RPMI8226 (cell line): ENCODE results near the gene MRPL54.

ENCODE experiments used
- DNase-seq: peaks from one replicate; pipeline ENCODE4 v3.0.0-alpha.2; 2015

Gene MRPL54

DNA sequence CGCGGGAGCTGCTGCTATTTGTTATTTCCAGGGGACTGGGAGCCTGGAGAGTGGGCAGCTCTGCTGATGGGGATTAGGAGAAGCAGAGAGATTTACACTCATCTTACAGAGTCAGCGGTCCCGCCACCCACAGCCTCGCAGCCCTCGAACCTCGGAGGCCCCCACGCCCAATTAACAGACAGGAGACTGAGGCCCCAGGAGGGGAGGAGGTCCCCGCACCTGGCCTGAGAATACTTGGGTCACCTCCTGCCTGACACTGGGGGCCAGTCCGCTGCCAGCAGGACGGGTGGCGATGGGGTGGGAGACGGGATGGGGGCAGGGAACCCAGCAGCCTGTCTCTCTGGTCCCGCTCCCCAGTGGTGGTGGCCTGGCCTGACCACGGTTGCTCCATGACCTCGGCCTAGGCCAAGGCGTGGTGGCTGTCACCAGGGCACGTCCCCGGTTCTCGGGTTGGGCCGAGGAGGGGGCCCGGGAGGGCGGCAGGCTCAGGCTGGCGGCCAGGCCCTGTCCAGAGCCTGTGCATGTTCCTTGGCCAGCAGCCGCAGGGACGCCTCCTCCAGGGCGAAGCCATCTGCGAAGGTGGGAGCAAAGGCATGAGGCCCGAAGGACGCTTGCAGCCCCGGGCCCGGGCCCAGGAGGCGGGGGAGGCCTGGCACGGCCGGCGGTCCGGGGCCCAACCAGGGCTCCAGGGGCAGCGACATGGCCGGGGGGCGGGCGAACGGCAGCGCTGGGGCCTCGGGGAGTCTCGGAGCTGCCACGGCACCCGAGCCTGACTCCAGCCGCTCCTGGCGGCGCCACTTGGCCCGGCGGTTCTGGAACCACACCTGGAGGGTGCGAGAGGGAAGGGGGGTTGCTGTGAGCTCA, 7.9 kb downstream of the MRPL54 start:
- no peak for DNase-seq

GRCh38 chr19:3771000-3771905, 8.8 kb downstream of the MRPL54 start:
- no peak for DNase-seq

DNA sequence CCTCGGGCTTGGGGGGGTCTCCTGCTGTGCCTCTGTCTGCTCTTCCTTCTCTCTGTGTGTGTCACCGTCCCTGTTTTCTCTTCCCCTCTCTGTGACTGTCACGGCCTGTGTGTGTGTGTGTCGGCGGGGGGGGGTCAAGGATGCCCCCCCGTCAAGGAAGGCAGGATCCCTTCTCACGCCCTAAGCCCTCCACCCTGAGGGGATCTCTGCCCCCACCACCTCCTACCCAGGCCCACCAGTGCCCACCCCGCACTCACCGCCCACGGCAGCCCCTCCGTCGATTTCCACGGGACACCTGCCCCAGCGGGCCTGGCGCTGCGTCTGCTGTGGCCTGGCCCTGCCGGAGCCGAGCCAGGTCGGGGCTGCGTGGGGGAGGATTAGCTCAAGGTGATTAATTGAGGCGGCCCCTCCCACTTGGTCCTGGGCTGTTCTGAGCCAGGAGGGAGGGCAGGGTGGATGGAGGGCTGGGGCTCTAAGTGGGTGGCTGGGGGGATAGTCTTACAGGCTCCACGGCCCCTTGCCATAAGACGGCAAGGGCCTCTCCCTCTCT, 9.5 kb downstream of the MRPL54 start, which contains the start of gene RAX2:
Gene RAX2, minus strand, starts transcription at position 323 of the 550 bp plus-strand sequence. CDS start 486 bp downstream, outside the sequence.
- no peak for DNase-seq

- no peak for DNase-seq
These were observed 11.5 kb downstream of the MRPL54 start for GRCh38 chr19:3773814-3774515.

DNA sequence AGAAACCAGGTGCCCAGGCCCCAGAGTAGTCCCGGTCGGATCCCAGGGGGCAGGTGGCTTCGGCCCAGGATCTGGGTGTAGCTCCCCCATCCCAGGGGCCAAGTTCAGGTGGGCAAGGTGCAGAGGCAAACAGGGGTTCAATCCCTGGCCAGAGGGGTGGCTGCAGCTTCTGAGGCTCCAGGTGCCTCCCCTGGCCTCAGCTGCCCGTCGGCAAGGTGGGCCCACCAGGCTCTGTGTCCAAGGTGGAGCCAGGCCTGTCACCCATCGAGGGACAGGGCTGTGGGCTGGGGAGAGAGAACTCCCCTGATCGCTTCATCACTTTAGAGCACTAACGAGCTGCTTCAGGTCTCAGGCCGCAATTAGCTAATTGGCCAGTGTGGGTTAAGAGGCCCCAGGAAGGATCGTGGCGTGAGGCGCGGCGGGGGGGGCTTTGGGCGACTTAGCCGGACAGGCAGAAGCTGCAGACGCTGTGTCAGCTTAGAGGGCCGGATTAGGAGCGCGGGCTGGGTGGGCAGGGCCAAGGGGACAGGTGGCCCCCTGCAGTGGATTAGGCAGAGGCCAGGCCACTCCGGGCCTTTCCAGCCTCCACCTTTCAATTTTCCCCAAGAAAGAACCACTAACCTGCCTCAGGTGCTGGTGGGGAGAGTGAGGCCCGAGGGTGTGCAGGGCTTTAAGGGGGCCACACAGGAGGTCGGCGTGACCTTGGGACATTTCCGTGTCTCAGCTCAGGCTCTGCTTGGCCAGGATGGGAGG, 12.3 kb downstream of the MRPL54 start:
- DNase-seq, result no peak

GRCh38 chr19:3775374-3775711, 12.9 kb downstream of the MRPL54 start:
- no peak for DNase-seq

DNA sequence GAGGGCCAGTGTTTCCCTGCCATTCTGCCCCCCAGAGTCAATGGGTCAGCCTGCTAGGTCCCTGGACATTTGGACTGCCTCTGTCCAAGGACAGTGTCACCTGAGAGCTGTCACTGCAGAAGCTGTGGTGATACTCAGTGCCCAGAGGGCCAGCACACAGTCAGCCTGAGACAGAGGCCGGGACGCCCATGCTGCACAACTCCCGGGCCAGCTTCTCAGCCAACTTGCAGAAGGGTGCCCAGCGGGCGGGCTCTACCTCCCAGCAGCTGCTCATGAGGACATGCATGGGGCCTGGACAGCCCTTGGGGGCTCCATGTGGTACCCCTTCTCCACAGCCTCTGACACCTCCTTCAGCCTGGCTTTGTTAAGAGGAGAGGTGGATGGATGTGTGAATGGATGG, 13.3 kb downstream of the MRPL54 start:
- DNase-seq, result no peak

GRCh38 chr19:3776479-3777040, 14.1 kb downstream of the MRPL54 start:
- DNase-seq, result no peak

GRCh38 chr19:3778104-3778867, 15.8 kb downstream of the MRPL54 start:
- no peak for DNase-seq

GRCh38 chr19:3778899-3779723, 16.6 kb downstream of the MRPL54 start:
- no peak for DNase-seq

- DNase-seq, result no peak
These were observed 18.4 kb downstream of the MRPL54 start for GRCh38 chr19:3780786-3781304.

DNA sequence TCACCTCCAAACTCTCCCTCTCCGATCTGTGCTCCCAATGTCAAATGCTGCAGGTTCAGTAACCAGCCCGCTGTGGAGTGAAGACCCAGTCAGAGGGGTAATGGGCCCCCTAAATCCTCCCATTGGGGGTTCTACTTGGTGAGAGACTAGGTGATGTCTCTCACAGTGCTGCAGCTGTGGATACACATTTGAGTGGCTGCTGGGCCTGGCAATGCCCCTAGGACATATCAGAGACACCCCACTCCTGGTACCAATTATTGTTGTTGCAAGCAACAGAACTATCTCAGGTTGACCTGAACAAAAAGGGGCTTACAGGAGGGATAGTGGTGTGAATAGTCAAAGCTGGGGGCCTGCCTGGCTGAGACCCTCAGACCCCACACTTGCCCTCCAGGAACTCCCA, 19.1 kb downstream of the MRPL54 start:
- no peak for DNase-seq

DNA sequence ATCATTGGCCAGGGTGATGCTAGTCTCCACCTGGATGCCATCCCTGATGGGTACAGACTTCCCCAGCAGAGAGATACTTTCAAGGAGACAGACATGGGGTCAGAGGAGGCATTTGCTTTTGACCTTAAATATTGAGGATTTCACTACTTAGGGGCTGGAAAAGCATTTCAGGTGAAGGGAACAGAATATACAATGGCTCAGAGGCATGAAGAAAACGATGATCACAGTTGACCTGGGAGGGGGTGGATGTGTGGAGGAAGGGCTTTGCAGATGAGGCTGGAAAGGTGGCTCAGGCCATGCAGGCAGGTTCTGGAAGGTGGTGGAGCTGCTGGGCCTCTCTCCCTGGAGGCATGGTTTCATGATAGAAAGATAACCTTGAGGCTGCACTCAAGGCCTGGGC, 19.8 kb downstream of the MRPL54 start:
- no peak for DNase-seq

GRCh38 chr19:3782903-3783302, 20.4 kb downstream of the MRPL54 start:
- DNase-seq, result no peak

DNA sequence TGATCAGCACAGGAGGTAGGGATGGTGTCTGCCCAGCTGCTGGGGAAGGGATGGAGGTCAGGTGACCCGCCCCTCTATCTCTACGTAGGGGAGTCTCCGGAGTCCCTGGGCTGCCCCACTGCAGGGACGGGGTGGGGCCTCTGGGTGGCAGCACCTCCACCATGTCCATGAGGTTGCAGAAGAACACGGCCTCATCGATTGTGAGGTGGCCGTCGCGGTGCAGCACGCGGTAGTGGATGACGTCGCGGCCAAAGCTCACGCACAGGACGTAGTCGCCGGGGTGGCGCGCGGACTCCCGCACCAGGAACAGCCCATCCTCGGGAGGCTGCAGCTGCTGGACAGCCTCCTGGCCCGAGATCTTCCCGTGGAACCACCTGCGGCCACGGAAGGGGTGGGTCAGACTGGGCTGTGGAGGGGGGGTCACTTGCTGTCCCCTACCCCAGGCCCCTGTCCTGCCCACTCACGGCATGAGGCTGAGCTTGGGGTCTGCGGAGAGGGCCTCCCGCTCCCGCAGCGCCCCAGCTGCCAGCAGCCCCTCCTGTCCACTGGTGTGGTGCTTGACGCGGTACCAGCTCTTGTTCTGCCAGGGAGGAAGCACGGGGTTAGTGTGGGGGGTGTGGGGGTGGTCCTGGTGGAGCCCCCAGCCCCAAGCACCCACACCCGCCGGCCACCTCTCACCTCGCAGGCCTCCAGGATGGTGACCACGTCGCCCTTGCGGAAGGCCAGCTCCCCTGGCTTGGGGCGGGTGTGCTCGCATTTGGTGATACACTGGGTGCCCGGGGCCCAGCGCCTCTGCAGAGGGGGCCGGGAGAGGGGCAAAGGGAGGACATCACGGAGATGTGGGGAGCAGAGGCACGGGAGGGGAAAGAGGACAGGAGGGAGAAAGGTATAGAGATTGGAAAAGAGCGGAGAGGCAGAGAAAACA, 21.4 kb downstream of the MRPL54 start:
- DNase-seq, result peak; percentile 35

GRCh38 chr19:3784607-3785450, 22.3 kb downstream of the MRPL54 start:
- no peak for DNase-seq

DNA sequence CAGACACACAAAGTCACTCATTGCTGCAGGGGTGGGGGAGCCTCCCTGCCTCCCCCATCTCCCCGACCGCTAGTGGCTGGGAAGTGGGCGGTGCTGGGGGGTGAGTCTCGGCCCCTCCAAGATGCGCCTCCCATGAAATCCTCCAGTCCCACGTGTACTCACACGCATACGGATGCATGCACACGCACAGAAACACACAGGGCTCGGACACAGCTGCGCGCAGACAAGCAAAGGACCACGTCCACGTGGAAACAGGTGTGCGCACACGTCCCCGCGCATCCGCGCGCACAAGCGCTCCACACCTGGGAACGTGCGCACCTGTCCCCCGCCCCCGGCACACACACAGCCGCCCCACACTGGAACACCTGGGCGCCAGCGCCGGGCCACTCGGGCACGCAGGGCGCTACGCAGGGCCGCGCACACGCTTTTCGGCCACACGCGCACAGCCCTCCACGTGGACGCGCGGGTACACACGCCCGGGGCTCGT, 23.0 kb downstream of the MRPL54 start:
- DNase-seq, result no peak
